GM23338 (cell line): ENCODE measurements around the gene RELN. TPM values are rescaled to one million over a fixed set of nuclear protein-coding genes. Genes with fewer than 3 reads are reported as not detected.

Source experiments
- ATAC-seq: fragments of 200-7000 bp; cut with Tn5 transposase; 3 replicates; pipeline ENCODE4 v1.9.1; 2020
- DNase-seq: peaks from one replicate; pipeline ENCODE4 v3.0.0-alpha.2; 2015; ENCODE audit warnings: low spot score
- H2AFZ ChIP-seq: fragments of 200-600 bp; sonication (generic); 2 replicates; pipeline ENCODE4 v1.8.0; 2016; ENCODE audit warnings: antibody characterized with exemption, mild to moderate bottlenecking, moderate library complexity
- H3F3A ChIP-seq: fragments of 200-600 bp; sonication (generic); replicated peaks from 2 replicates; pipeline ENCODE4 v1.8.0; 2017; ENCODE audit warnings: antibody characterized with exemption, mixed run types, low read depth
- H3K27ac ChIP-seq: fragments of 200-600 bp; sonication (generic); 2 replicates; pipeline ENCODE4 v1.6.1; 2016; ENCODE audit warnings: low read depth
- H3K27me3 ChIP-seq: fragments of 200-600 bp; sonication (generic); 2 replicates; pipeline ENCODE4 v1.8.0; 2016; ENCODE audit warnings: mild to moderate bottlenecking, mixed run types, moderate library complexity; ENCODE audit not compliant: insufficient read depth
- H3K36me3 ChIP-seq: fragments of 200-600 bp; sonication (generic); 2 replicates; pipeline ENCODE4 v1.8.0; 2016; ENCODE audit warnings: mild to moderate bottlenecking; ENCODE audit not compliant: insufficient read depth
- H3K4me1 ChIP-seq: fragments of 200-600 bp; sonication (generic); 2 replicates; pipeline ENCODE4 v1.8.0; 2016; ENCODE audit warnings: mild to moderate bottlenecking, moderate library complexity; ENCODE audit not compliant: insufficient read depth
- H3K4me2 ChIP-seq: fragments of 200-600 bp; sonication (generic); 2 replicates; pipeline ENCODE4 v1.7.1; 2017; ENCODE audit warnings: mixed run types
- H3K4me3 ChIP-seq: fragments of 200-600 bp; sonication (generic); 2 replicates; pipeline ENCODE4 v1.6.1; 2016; ENCODE audit warnings: mixed run types
- H3K79me2 ChIP-seq: fragments of 200-600 bp; sonication (generic); replicated peaks from 2 replicates; pipeline ENCODE4 v1.8.0; 2017; ENCODE audit warnings: mild to moderate bottlenecking; ENCODE audit not compliant: insufficient read depth
- H3K9me2 ChIP-seq: fragments of 200-600 bp; sonication (generic); 2 replicates; pipeline ENCODE4 v1.8.0; 2017; ENCODE audit not compliant: insufficient read depth
- H4K20me1 ChIP-seq: fragments of 200-600 bp; sonication (generic); replicated peaks from 2 replicates; pipeline ENCODE4 v1.8.0; 2017; ENCODE audit warnings: mild to moderate bottlenecking; ENCODE audit not compliant: insufficient read depth
- H3K27ac Mint-ChIP-seq: 2 replicates; pipeline ENCODE4 v1.8.0; 2020; ENCODE audit warnings: inconsistent platforms, mild to moderate bottlenecking, moderate library complexity, mixed read lengths
- H3K27me3 Mint-ChIP-seq: 3 replicates; pipeline ENCODE4 v1.8.0; 2022; ENCODE audit warnings: low read depth, mild to moderate bottlenecking, moderate library complexity, mixed read lengths, inconsistent platforms; ENCODE audit not compliant: insufficient read depth, poor library complexity
- H3K36me3 Mint-ChIP-seq: 3 replicates; pipeline ENCODE4 v1.8.0; 2021; ENCODE audit warnings: low read depth, mild to moderate bottlenecking, inconsistent platforms, moderate library complexity, mixed read lengths
- H3K4me1 Mint-ChIP-seq: 3 replicates; pipeline ENCODE4 v1.8.0; 2020; ENCODE audit warnings: mild to moderate bottlenecking, inconsistent platforms, mixed read lengths
- H3K4me3 Mint-ChIP-seq: 3 replicates; pipeline ENCODE4 v1.8.0; 2021; ENCODE audit warnings: moderate library complexity, mild to moderate bottlenecking, inconsistent platforms, mixed read lengths
- H3K9me3 Mint-ChIP-seq: 3 replicates; pipeline ENCODE4 v1.8.0; 2020; ENCODE audit warnings: moderate library complexity, mild to moderate bottlenecking, inconsistent platforms, mixed read lengths
- CREB1 ChIP-seq: fragments of 250-450 bp; sonication (Bioruptor Pico); IDR thresholded peaks from 2 replicates; pipeline ENCODE4 v1.5.0; 2020; ENCODE audit warnings: low read depth, mild to moderate bottlenecking, moderate library complexity
- CTCF ChIP-seq, 2 experiments: fragments of 200-600 bp in 1 of 2; sonication (generic) in 1 of 2; conservative IDR thresholded peaks; 2 replicates each; pipeline versions ENCODE4 v1.5.1 to v1.6.1; 2016 to 2017; ENCODE audit warnings: antibody characterized with exemption in 2 of 2, low read depth in 2 of 2, mild to moderate bottlenecking in 2 of 2, moderate library complexity in 1 of 2
- EZH2phosphoT487 ChIP-seq: fragments of 200-600 bp; sonication (generic); IDR thresholded peaks from one replicate; pipeline ENCODE4 v1.8.1; 2018; ENCODE audit warnings: antibody characterized with exemption; ENCODE audit not compliant: unreplicated experiment
- JUNB ChIP-seq: IDR thresholded peaks from one replicate; pipeline ENCODE4 v1.6.1; 2016; ENCODE audit warnings: antibody characterized with exemption; ENCODE audit not compliant: unreplicated experiment
- POLR2AphosphoS5 ChIP-seq: IDR thresholded peaks from 2 replicates; pipeline ENCODE4 v1.6.1; 2016; ENCODE audit warnings: antibody characterized with exemption, low read depth
- REST ChIP-seq: IDR thresholded peaks from one replicate; pipeline ENCODE4 v1.6.1; 2018; ENCODE audit warnings: antibody characterized with exemption; ENCODE audit not compliant: unreplicated experiment
- STAT1 ChIP-seq: IDR thresholded peaks from one replicate; pipeline ENCODE4 v1.6.1; 2016; ENCODE audit warnings: antibody characterized with exemption; ENCODE audit not compliant: unreplicated experiment
- ZNF114 ChIP-seq: fragments of 250-450 bp; sonication (Bioruptor Pico); IDR thresholded peaks from 2 replicates; pipeline ENCODE4 v1.5.0; 2020; ENCODE audit warnings: mild to moderate bottlenecking, moderate library complexity
- ZNF331 ChIP-seq: fragments of 250-450 bp; sonication (Bioruptor Pico); IDR thresholded peaks from 2 replicates; pipeline ENCODE4 v1.5.0; 2020; ENCODE audit warnings: low read depth, mild to moderate bottlenecking, moderate library complexity
- ZNF462 ChIP-seq: fragments of 250-450 bp; sonication (Bioruptor Pico); IDR thresholded peaks from 2 replicates; pipeline ENCODE4 v1.5.0; 2020; ENCODE audit warnings: mild to moderate bottlenecking, moderate library complexity
- polyA plus RNA-seq: library from polyadenylated mRNA; unstranded; fragments of >200 nt; fragmentation: Nextera tagmentation; extraction: Ambion mirVana; gene quantifications from 2 replicates; pipeline ENCODE4 v1.2.1, GENCODE V29; 2016
- total RNA-seq: library from RNA; depleted of rRNA; stranded (reverse); fragments of >200 nt; shearing (Covaris generic); gene quantifications from 2 replicates; pipeline ENCODE4 v1.2.3, GENCODE V29; 2014

RELN gene
- total and polyA plus RNA-seq, 2 experiments from 2014 or later = 0.10 to 0.76 TPM

GRCh38 chr7:103499976-103500375 is 489.5 kb downstream of the RELN start:
- H3K4me1 ChIP-seq = no peaks in the 10 kb centered on the region
- H3K9me3 Mint-ChIP-seq = no peaks in the 10 kb centered on the region
- no peaks in the 10 kb centered on the region for H3K36me3 Mint-ChIP-seq
- H3K4me3 ChIP-seq = no peak overlapping the region
- no peak overlapping the region for H2AFZ ChIP-seq
- no peak overlapping the region for H3K27ac Mint-ChIP-seq
- H3K36me3 ChIP-seq = no peaks in the 10 kb centered on the region
- H3K4me2 ChIP-seq = no peak overlapping the region
- DNase-seq (no peak), ATAC-seq (no peak)
- peaks cover 5% of the 10 kb centered on the region for H3K27me3 Mint-ChIP-seq
- H4K20me1 ChIP-seq = no peaks in the 10 kb centered on the region
- H3K79me2 ChIP-seq = no peaks in the 10 kb centered on the region
- no peak for TF ChIP-seq CTCF (conservative IDR thresholded peaks at IDR 0.05; ENCODE audit: low read depth in 2 of 2)
- TF ChIP-seq STAT1 = no peak
- TF ChIP-seq CREB1 (CRISPR knock-in tag) = no peak
- no peak for TF ChIP-seq ZNF462 (CRISPR knock-in tag)
- no peak for TF ChIP-seq EZH2phosphoT487
- TF ChIP-seq POLR2AphosphoS5 = no peak
- TF ChIP-seq JUNB = no peak
- TF ChIP-seq ZNF114 = no peak
- no peak for TF ChIP-seq ZNF331
- TF ChIP-seq REST = no peak
- H3F3A ChIP-seq = no peaks in the 10 kb centered on the region
- no peaks in the 10 kb centered on the region for H3K4me1 Mint-ChIP-seq
- H3K27me3 ChIP-seq = no peaks in the 10 kb centered on the region
- H3K9me2 ChIP-seq = no peaks in the 10 kb centered on the region; the same call in 1 of the 2 replicates
- H3K4me3 Mint-ChIP-seq = no peak overlapping the region
- H3K27ac ChIP-seq = no peak overlapping the region
